HG03159 (cell line): ENCODE results near the gene RPS29.
"Not testable (repeated sequence)": the region's sequence is repeated elsewhere in the genome, so short reads cannot be mapped to it uniquely, and the experiment has no call there.

Experiments
- ATAC-seq: cut with Tn5 transposase; IDR thresholded peaks from one replicate; pipeline ENCODE4 v1.9.1; 2021; ENCODE audit warnings: mild to moderate bottlenecking, moderate library complexity; ENCODE audit not compliant: unreplicated experiment

RPS29 gene

GRCh38 chr14:49585803-49586672 lies at the start of gene RPS29:
RPS29 (minus strand) TSS chr14:49586380; CDS start chr14:49586346, 34 bp downstream.
- peak; percentile 87 for ATAC-seq

GRCh38 chr14:49634547-49635334 lies 48.6 kb upstream of the RPS29 start, which contains the start of gene DNAAF2:
DNAAF2 (minus strand) TSS chr14:49635244; CDS start chr14:49635149, 95 bp downstream.
- ATAC-seq: peak; percentile 32

DNA sequence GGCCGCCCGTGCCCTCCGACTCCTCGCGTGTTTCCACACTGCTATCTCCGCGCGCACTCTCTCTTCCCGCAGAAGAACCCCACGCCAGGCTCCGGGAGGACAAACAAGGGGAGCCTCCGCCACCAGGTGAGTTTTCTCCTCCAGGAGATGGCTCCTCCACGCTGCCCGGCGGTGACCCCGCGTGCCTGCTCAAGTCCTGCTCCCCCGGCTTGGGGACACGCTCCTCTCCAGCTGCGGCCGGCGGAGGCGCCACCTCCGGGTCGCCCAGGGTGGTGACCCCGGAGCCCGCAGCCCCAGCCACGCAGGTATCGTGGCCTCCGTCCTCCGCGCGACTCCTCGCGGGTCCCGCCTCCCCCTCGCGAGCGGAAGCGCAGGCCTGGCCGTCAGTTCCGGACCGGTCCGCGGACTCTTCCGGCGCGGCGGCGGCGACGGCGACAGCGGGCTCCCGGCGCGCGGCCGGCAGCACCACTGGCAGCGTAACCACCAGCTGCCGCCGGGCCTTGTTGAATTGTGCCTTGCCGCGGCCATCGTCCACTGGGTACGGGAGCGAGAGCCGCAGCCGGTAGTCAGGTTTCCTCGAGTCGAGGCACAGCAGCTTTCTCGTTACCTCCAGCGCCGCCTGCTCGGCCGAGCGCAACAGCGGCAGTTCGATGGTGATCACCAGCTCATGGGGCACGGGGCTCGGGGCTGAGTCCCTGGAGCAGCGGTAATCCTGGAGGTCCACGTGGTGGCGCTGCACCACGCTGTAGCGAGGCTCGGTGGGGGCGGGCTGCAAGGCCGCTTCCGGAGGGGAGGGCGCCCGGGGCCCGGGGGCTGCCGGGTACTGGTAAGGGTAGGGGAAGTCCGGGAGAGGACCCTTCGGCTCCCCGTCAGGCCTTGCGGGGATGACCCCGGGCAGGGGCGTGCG lies 47.7 kb upstream of the RPS29 start:
- peak; percentile 78 for ATAC-seq

- ATAC-seq: no peak
Measured at GRCh38 chr14:49623941-49624839, 38.0 kb upstream of the RPS29 start.

GRCh38 chr14:49623387-49623786 lies 37.2 kb upstream of the RPS29 start:
- ATAC-seq: no peak

DNA sequence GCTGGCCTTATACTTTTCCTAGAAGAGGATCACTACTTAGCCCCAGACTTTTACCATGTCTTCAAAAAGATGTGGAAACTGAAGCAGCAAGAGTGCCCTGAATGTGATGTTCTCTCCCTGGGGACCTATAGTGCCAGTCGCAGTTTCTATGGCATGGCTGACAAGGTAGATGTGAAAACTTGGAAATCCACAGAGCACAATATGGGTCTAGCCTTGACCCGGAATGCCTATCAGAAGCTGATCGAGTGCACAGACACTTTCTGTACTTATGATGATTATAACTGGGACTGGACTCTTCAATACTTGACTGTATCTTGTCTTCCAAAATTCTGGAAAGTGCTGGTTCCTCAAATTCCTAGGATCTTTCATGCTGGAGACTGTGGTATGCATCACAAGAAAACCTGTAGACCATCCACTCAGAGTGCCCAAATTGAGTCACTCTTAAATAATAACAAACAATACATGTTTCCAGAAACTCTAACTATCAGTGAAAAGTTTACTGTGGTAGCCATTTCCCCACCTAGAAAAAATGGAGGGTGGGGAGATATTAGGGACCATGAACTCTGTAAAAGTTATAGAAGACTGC lies 35.9 kb upstream of the RPS29 start:
- ATAC-seq: no peak

GRCh38 chr14:49621114-49621881 lies 35.1 kb upstream of the RPS29 start:
- peak; percentile 28 for ATAC-seq

- peak; percentile 94 for ATAC-seq
Measured at GRCh38 chr14:49620182-49621113, 34.3 kb upstream of the RPS29 start, which contains the start of the genes MGAT2 and RPL36AL. MGAT2 (plus strand) TSS chr14:49620799; CDS start chr14:49621269, 470 bp downstream. RPL36AL (minus strand) TSS chr14:49620626; CDS start chr14:49619104, 1,522 bp downstream.

DNA sequence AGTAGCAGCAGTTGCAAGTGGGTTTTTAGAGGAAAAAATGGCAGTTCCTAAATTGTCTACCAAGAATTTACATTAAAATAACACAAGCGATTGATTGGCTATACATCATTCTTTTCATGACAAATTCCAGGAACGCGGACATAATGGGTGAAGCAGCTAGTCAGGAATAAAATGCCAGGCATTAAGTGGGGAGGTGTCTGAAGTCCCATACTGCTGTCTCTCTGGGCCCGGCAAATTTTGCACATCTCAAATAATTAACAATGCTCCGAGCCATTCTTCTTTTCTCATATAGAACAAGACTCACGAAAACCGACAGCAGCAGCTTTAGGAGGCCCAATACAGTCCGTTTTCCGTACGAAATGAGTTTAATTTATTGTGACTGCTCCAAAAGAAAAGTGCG lies 33.5 kb upstream of the RPS29 start:
- no peak for ATAC-seq

DNA sequence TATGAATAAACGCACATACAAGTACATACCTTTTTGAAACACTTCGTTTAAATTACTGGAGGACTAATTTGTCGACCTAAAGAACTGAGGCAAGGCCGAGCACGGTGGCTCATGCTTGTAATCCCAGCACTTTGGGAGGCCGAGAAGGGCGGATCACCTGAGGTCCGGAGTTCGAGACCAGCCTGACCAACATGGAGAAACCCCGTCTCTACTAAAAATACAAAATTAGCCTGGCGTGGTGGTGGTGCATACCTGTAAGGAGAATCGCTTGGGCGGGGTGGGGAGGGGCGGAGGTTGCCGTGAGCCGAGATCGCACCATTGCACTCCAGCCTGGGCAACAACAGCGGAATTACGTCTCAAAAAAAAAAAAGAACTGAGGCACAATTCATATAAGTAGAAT lies 33.1 kb upstream of the RPS29 start:
- ATAC-seq: not testable (repeated sequence)

DNA sequence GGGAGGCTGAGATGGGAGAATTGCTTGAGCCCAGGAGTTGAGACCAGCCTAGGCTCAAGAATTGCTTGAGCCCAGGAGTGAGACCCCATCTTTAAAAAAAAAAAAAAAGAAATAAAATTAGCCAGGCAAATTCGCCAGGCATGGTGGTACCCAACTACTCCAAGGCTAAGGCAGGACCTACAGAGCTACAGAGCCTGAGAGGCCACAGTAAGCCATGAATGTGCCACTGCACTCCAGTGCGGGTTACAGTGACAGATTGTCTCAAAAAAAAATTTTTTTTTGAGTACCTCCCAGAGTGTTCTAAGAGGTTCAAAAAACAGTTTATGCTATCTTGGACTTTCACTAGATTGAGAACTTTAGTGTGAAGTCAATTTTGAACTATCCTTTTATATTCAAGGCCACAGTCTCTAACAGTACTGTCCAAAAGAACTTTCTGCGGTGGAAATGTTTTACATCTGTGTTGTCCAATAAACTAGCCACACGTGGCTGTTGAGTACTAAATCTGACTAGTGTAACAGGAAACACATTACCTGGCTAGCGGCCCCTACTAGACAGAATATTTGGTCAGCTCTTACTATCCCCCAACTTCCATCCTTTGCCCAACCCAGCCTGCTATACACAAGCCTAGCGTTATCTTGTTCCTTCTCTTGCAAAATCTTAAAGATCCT lies 31.8 kb upstream of the RPS29 start:
- ATAC-seq: no peak

GRCh38 chr14:49615776-49616175 lies 29.6 kb upstream of the RPS29 start:
- ATAC-seq: no peak

DNA sequence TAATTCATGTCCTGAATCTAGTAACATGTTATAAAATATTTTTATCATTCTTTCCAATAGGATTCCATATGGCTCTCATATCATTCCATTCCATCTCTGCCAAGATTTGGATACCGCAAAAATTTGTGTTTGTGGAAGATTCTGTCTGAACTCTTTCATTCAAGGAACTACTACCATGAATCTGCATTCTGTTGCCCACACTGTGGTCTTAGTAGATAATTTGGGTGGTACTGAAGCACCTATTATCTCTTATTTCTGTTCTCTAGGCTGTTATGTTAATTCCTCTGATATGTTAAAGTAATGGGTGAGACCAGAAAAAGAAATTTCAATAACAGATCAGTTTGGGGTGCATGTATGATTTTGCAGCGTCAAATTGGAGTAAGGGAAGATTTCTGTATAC lies 28.0 kb upstream of the RPS29 start:
- ATAC-seq: no peak

DNA sequence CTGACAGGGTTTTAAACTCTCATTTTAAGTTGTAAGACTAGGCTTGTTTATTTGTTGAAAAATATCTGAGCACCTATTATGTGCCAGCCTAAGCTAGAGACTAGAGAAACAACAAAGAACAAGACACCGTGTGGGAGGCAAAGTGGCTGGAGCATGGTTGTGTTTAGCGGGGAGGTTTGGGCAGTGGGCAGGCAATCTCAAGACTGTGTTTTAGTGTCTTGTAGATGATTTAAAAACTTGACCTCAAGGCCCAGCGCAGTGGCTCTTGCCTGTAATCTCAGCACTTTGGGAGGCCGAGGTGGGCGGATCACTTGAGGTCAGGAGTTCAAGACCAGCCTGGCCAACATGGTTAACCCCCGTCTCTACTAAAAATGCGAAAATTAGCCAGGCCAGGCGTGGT lies 26.5 kb upstream of the RPS29 start:
- ATAC-seq: no peak

DNA sequence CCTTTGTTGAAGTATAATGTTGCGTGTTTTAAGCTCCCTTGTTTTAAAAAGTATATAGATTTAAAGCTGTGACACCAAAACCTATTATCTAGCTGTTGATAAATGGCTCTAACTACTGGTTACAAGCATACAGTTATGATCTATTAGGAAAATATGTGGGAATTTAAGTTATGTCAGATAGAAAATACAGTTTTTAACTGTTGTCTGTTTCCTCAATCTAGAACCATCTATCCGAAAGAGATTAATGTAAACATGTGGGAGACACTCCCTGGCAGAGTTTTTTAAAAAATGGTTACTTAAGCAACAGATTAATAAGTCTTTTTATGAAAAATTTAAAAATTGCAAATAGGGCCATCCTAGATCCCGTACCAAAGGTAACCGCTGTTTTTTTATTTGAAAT lies 26.1 kb upstream of the RPS29 start:
- ATAC-seq: no peak

DNA sequence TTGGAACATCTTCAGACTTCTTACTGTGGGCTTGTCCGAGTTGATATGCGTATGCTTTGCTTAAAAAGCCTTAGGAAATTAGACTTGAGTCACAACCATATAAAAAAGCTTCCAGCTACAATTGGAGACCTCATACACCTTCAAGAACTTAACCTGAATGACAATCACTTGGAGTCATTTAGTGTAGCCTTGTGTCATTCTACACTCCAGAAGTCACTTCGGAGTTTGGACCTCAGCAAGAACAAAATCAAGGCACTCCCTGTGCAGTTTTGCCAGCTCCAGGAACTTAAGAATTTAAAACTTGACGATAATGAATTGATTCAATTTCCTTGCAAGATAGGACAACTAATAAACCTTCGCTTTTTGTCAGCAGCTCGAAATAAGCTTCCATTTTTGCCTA lies 21.4 kb upstream of the RPS29 start:
- ATAC-seq: no peak
